ENCODE results near the gene STUM. TPM values are rescaled to one million over a fixed set of nuclear protein-coding genes. Genes with fewer than 3 reads are reported as not detected.

STUM gene
- total RNA-seq, 1 donor from 2014 or later: 3.0 TPM

DNA sequence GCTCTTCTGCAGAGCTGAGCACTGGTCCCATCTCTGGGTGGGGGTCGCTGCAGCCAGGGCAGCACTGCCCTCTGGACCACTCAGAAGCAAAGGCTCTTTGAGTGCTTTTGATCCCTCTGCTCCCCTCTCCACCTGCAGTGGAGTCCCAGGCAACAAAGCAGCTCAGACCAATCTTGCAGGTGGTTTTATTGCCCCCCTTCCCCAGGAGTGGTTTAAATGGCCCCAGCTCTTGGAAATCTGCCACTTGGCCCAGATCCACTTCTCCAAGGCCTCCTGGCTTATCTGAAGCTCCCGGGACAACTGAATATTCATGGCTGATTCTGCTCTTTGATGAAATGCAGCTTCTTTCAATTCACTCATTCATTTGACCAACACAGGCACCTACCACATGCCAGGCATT lies 2.7 kb downstream of the STUM start:
- DNase-seq (ENCODE audit: low spot score in 2 of 2): no peak
- Histone ChIP-seq H3K4me3 (no peak overlapping the region), H3K9me3 (no peaks in the 10 kb centered on the region), H3K36me3 (no peaks in the 10 kb centered on the region), H3K27ac (no peak overlapping the region), H3K4me1 (peaks cover 0 to 18% of the 10 kb centered on the region in 2 donors), H3K27me3 (no peaks in the 10 kb centered on the region)
- intact Hi-C loops (cut with DNase I): no loop called here
- TF ChIP-seq, protein P1, sequence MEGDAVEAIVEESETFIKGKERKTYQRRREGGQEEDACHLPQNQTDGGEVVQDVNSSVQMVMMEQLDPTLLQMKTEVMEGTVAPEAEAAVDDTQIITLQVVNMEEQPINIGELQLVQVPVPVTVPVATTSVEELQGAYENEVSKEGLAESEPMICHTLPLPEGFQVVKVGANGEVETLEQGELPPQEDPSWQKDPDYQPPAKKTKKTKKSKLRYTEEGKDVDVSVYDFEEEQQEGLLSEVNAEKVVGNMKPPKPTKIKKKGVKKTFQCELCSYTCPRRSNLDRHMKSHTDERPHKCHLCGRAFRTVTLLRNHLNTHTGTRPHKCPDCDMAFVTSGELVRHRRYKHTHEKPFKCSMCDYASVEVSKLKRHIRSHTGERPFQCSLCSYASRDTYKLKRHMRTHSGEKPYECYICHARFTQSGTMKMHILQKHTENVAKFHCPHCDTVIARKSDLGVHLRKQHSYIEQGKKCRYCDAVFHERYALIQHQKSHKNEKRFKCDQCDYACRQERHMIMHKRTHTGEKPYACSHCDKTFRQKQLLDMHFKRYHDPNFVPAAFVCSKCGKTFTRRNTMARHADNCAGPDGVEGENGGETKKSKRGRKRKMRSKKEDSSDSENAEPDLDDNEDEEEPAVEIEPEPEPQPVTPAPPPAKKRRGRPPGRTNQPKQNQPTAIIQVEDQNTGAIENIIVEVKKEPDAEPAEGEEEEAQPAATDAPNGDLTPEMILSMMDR (IDR thresholded peaks at IDR 0.05): no peak

DNA sequence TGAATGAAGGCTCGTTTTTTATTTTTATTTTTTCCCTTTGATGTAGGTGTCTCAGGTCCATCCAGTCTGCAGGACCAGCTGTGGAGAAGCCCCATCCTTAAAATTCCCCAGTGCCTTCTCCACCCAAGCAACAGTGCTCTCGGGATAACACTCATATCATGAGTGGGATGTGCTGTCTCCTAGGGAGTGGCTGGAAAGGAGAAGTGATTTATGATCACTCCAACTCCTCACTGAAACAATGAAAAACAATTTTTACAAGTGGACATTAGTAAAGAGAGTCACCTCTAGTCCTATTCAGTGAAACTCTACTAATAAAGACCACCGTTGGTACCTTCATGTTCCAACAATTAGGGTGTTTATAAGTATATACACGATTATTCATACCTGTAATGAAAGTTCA lies 3.5 kb downstream of the STUM start:
- Histone ChIP-seq H3K4me3 (no peak overlapping the region), H3K27me3 (no peaks in the 10 kb centered on the region), H3K9me3 (no peaks in the 10 kb centered on the region), H3K27ac (no peak overlapping the region), H3K36me3 (no peaks in the 10 kb centered on the region), H3K4me1 (peaks cover 0 to 18% of the 10 kb centered on the region in 2 donors)
- intact Hi-C loops (cut with DNase I): no loop called here
- TF ChIP-seq, protein P1 (IDR thresholded peaks at IDR 0.05): no peak
- no peak for DNase-seq (ENCODE audit: low spot score in 2 of 2)

DNA sequence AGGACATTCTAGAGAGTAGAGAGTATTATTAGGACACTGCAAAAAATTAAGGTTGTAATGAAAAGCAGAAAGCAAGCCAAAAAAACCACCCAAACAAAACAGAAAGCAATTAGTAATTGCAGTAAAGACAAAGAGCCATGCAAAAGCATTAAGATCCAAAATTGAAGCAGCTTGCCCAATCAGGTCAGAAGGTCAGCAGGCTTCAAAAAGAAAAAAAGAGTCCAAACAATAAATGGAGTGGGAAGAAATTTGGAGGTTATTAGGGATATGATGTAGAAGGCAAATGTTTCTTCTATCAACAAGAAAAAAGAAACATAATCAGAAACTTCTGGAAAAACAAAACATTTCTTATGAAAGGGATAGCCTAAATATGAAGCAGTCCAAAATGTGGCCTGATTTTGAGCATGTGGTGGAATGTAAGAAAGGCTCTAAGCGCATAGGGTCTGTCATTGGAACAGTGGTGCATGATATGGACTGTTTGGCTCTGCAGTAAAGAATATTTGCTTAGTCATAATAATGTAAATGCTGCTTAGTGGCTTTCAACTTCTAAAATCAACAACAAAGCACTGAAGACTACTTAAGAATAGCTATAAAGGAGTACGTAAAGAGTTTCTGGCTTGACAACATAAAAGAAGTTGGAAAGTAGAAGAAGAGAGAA lies 4.8 kb downstream of the STUM start:
- intact Hi-C loops (cut with DNase I): no loop called here
- H3K36me3 ChIP-seq: no peaks in the 10 kb centered on the region
- no peak for DNase-seq (ENCODE audit: low spot score in 2 of 2)
- TF ChIP-seq, protein P1 (IDR thresholded peaks at IDR 0.05): no peak
- no peak overlapping the region for H3K27ac ChIP-seq
- H3K9me3 ChIP-seq: no peaks in the 10 kb centered on the region
- no peak overlapping the region for H3K4me3 ChIP-seq
- H3K4me1 ChIP-seq: peaks cover 0 to 15% of the 10 kb centered on the region in 2 donors
- H3K27me3 ChIP-seq: no peaks in the 10 kb centered on the region

DNA sequence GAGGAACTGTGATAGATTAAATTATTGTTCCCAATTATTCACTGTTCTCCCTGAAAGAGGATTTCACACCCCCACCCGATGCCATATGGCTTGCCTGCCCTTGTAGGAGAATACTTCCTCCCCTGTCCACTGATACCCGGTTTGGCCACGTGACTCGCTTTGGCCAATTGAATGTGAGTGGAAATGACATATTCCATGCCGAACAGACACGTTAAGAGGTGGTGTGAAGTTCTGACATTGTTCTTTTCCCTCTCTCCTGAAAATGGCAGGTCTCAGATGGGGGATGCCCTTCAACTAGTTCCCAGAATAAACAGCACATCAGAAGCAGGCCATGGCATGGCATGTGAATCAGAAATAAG lies 5.3 kb downstream of the STUM start:
- Histone ChIP-seq H3K27me3 (no peaks in the 10 kb centered on the region), H3K4me3 (no peak overlapping the region), H3K4me1 (peaks cover 0 to 13% of the 10 kb centered on the region in 2 donors), H3K36me3 (no peaks in the 10 kb centered on the region), H3K9me3 (no peaks in the 10 kb centered on the region), H3K27ac (no peak overlapping the region)
- TF ChIP-seq, protein P1 (IDR thresholded peaks at IDR 0.05): no peak
- intact Hi-C loops (cut with DNase I): no loop called here
- no peak for DNase-seq (ENCODE audit: low spot score in 2 of 2)

DNA sequence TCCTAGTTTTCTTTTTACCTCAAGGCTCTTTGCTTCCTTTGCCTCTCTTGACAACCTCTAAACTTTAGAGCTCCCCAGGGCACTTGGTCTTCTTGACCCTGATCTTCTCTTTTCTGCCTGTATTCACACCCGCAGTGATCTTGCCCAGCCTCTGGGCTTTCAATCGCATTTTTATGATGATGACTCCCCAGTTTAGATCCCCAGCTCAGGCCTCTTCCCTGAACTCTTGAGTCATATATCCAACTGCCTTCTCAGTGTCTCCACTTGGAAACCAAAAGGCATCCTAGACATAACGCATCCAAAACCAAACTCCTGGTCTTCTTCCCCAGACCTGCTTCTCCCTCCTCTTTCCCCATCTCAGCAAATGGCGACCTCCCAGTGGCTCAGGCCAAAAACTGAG lies 6.5 kb downstream of the STUM start:
- intact Hi-C loops (cut with DNase I): no loop called here
- Histone ChIP-seq H3K9me3 (no peaks in the 10 kb centered on the region), H3K4me1 (peaks cover 0 to 3% of the 10 kb centered on the region in 2 donors), H3K4me3 (no peak overlapping the region), H3K27me3 (no peaks in the 10 kb centered on the region), H3K36me3 (no peaks in the 10 kb centered on the region), H3K27ac (no peak overlapping the region)
- no peak for DNase-seq (ENCODE audit: low spot score in 2 of 2)
- TF ChIP-seq, protein P1 (IDR thresholded peaks at IDR 0.05): no peak

DNA sequence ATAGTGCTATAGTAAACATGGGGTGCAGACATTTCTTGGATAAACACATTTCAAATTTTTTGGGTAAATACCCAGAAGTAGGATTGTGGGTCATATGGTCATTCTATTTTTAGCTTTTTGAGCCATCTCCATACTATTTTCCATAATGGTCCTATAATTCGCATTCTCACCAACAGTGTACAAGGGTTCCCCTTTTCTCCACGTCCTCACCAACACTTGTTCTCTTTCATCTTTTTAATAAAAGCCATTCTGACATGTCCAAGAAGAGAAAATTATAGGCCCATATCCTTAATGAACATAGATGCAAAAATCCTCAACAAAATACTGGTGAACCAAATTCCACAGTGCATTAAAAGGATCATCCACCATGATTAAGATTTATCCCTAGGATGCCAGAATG lies 8.9 kb downstream of the STUM start:
- intact Hi-C loops (cut with DNase I): no loop called here
- no peak overlapping the region for H3K4me3 ChIP-seq
- TF ChIP-seq, protein P1 (IDR thresholded peaks at IDR 0.05): no peak

More for the DNA sequence above, 8.9 kb downstream of the STUM start:
- Histone ChIP-seq H3K9me3 (no peaks in the 10 kb centered on the region), H3K4me1 (no peaks in the 10 kb centered on the region), H3K27me3 (no peaks in the 10 kb centered on the region), H3K27ac (no peak overlapping the region), H3K36me3 (no peaks in the 10 kb centered on the region)
- no peak for DNase-seq (ENCODE audit: low spot score in 2 of 2)
